Mesothelial cell of epicardium (in vitro differentiated cells): Measurements from ENCODE around the gene PHC1. TPM values are rescaled to one million over a fixed set of nuclear protein-coding genes. Genes with fewer than 3 reads are reported as not detected.
"Not testable (repeated sequence)": the region's sequence is repeated elsewhere in the genome, so short reads cannot be mapped to it uniquely, and the experiment has no call there.

Experiments
- DNase-seq, 2 experiments: peaks; one replicate each; pipeline ENCODE4 v3.0.0; 2021; ENCODE audit warnings: low spot score in 2 of 2; ENCODE audit not compliant: unreplicated experiment in 2 of 2
- H3K27ac Mint-ChIP-seq: 2 replicates; pipeline ENCODE4 v1.8.0; 2021; ENCODE audit warnings: mixed read lengths
- H3K27me3 Mint-ChIP-seq: 2 replicates; pipeline ENCODE4 v1.8.0; 2021; ENCODE audit warnings: low read depth, mixed read lengths
- H3K36me3 Mint-ChIP-seq: 2 replicates; pipeline ENCODE4 v1.8.0; 2021; ENCODE audit warnings: mixed read lengths
- H3K4me1 Mint-ChIP-seq: 2 replicates; pipeline ENCODE4 v1.8.0; 2021; ENCODE audit warnings: mixed read lengths
- H3K4me3 Mint-ChIP-seq: 2 replicates; pipeline ENCODE4 v1.8.0; 2021; ENCODE audit warnings: mild to moderate bottlenecking, moderate library complexity, mixed read lengths
- H3K9me3 Mint-ChIP-seq: 2 replicates; pipeline ENCODE4 v1.8.0; 2021; ENCODE audit warnings: mixed read lengths
- total RNA-seq: library from RNA; stranded (reverse); gene quantifications from 3 replicates; pipeline ENCODE4 v1.2.1, GENCODE V29; 2021
- TF ChIP-seq, protein P1 (sequence below): fragments of 200-600 bp; sonication (generic); IDR thresholded peaks from one replicate; pipeline ENCODE4 v1.5.0; 2021; ENCODE audit warnings: antibody characterized with exemption; ENCODE audit not compliant: unreplicated experiment

Gene PHC1
- total RNA-seq, 1 donor from 2014 or later: 119 TPM

DNA sequence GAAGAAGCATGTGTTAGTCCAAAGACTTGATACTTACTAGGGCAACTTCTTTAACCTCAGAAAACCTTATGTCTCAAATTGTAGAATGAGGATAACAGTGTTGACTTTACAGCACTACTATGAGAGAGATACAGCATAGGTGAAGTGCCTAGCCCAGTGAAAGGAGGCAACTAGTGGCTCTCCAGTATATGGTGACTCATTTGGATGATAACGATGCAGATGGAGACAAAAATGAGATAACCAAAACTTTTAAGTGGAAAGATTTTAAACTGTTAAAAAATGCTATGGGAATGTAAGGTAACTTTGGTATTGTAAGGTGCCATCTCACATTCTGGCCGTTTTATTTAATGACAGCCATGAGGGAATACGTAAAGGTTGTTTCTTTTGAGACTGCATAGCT is 2.7 kb downstream of the PHC1 start:
- TF ChIP-seq, protein P1, sequence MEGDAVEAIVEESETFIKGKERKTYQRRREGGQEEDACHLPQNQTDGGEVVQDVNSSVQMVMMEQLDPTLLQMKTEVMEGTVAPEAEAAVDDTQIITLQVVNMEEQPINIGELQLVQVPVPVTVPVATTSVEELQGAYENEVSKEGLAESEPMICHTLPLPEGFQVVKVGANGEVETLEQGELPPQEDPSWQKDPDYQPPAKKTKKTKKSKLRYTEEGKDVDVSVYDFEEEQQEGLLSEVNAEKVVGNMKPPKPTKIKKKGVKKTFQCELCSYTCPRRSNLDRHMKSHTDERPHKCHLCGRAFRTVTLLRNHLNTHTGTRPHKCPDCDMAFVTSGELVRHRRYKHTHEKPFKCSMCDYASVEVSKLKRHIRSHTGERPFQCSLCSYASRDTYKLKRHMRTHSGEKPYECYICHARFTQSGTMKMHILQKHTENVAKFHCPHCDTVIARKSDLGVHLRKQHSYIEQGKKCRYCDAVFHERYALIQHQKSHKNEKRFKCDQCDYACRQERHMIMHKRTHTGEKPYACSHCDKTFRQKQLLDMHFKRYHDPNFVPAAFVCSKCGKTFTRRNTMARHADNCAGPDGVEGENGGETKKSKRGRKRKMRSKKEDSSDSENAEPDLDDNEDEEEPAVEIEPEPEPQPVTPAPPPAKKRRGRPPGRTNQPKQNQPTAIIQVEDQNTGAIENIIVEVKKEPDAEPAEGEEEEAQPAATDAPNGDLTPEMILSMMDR: no peak
- DNase-seq: no peak
- no peak overlapping the region for H3K27ac Mint-ChIP-seq
- H3K36me3 Mint-ChIP-seq: peaks cover 18% of the 10 kb centered on the region
- H3K4me1 Mint-ChIP-seq: peaks cover 21% of the 10 kb centered on the region
- no peak overlapping the region for H3K4me3 Mint-ChIP-seq
- no peaks in the 10 kb centered on the region for H3K9me3 Mint-ChIP-seq
- H3K27me3 Mint-ChIP-seq: no peaks in the 10 kb centered on the region

DNA sequence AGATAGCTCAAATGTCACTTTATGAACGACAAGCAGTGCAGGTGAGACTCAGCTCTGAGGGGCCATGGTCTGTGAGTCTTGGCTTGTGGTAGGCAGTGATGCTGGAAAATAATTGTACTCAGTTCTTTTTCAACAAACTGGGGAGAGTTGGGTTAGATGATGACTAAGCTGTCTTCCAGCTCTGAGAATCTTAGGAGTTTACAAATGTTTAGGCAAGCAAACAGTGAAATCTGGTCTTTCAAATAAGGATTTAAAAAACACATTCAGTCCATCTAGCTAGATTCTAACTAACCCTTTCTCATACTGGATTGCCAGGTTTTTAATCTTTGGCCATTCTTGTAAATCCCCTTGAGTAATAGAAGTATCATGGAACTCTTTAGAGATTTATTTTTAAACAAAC is 3.4 kb downstream of the PHC1 start:
- no peaks in the 10 kb centered on the region for H3K27me3 Mint-ChIP-seq
- H3K27ac Mint-ChIP-seq: no peak overlapping the region
- no peaks in the 10 kb centered on the region for H3K9me3 Mint-ChIP-seq
- TF ChIP-seq, protein P1: no peak
- peaks cover 14% of the 10 kb centered on the region for H3K4me1 Mint-ChIP-seq
- H3K4me3 Mint-ChIP-seq: no peak overlapping the region
- H3K36me3 Mint-ChIP-seq: peaks cover 24% of the 10 kb centered on the region
- DNase-seq: no peak

DNA sequence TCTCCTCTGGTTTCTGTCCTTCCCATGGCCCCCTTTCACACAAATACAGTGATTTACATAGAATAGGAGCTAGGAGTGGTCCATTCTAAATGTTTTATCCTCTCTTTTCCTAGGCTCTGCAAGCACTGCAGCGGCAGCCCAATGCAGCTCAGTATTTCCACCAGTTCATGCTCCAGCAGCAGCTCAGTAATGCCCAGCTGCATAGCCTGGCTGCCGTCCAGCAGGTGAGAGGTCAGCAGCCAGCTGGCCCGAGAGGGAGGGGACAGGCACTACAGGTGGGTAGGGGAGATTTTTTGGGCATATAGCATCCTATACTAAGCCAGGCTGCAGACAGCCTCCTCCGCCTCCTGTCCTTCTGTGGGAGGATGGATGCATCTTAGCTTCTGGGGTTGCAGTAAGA is 5.3 kb downstream of the PHC1 start:
- H3K4me3 Mint-ChIP-seq, H3K27ac Mint-ChIP-seq, DNase-seq, H3K4me1 Mint-ChIP-seq, H3K9me3 Mint-ChIP-seq, H3K27me3 Mint-ChIP-seq: not testable (repeated sequence)
- H3K36me3 Mint-ChIP-seq: peaks cover 33% of the 10 kb centered on the region

DNA sequence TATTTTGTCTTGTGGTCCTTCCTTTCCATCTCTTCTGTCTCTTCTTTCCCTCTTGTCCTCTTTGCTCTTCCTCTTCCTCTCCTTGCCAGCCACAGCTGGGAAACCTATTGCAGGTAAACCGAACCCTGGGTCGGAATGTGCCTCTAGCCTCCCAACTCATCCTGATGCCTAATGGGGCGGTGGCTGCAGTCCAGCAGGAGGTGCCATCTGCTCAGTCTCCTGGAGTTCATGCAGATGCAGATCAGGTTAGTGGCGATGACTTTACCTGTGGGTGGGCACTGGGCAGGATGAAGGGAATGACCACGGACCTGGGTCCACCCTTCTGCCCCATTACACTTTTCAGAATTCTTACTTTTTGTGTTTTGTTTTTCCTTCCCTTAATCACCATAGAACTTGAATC is 8.2 kb downstream of the PHC1 start:
- no peaks in the 10 kb centered on the region for H3K27me3 Mint-ChIP-seq
- H3K4me3 Mint-ChIP-seq: no peak overlapping the region
- no peak for DNase-seq
- H3K4me1 Mint-ChIP-seq: no peaks in the 10 kb centered on the region
- TF ChIP-seq, protein P1: no peak
- no peaks in the 10 kb centered on the region for H3K9me3 Mint-ChIP-seq
- H3K27ac Mint-ChIP-seq: no peak overlapping the region
- H3K36me3 Mint-ChIP-seq: peaks cover 33% of the 10 kb centered on the region

DNA sequence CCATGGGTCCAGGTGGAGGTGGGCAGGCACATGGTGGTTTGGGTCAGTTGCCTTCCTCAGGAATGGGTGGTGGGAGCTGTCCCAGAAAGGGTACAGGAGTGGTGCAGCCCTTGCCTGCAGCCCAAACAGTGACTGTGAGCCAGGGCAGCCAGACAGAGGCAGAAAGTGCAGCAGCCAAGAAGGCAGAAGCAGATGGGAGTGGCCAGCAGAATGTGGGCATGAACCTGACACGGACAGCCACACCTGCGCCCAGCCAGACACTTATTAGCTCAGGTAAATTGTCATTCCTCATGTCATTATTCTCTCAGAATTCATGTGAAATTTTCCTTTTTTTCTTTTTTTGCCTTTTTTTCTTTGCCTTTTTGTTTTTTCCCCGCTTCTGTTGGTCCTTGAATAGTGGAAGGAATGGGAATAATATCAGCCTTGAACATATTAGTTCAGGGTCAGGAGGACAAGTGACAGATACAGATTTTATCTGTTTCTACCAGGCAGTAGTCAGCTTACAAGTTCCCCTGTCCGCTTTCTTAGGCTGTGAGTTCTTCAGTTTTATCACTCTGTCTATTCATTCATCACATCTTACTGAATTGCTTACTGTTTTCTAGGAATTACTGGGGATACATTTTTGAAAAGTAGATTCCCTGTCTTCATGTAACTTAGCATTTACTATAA is 16.5 kb downstream of the PHC1 start:
- not testable (repeated sequence) for H3K27ac Mint-ChIP-seq, H3K27me3 Mint-ChIP-seq, H3K4me1 Mint-ChIP-seq, H3K9me3 Mint-ChIP-seq, H3K4me3 Mint-ChIP-seq, DNase-seq
- H3K36me3 Mint-ChIP-seq: peaks cover 25% of the 10 kb centered on the region

DNA sequence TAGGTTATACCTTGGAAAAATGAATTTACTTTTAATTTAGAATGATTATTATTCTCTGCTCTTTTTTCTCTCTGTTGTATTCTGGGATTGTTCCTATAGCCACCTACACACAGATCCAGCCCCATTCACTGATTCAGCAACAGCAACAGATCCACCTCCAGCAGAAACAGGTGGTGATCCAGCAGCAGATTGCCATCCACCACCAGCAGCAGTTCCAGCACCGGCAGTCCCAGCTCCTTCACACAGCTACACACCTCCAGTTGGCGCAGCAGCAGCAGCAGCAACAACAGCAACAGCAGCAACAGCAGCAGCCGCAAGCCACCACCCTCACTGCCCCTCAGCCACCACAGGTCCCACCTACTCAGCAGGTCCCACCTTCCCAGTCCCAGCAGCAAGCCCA is 18.2 kb downstream of the PHC1 start:
- not testable (repeated sequence) for H3K27me3 Mint-ChIP-seq, DNase-seq, H3K4me1 Mint-ChIP-seq, H3K9me3 Mint-ChIP-seq, H3K4me3 Mint-ChIP-seq, H3K27ac Mint-ChIP-seq
- H3K36me3 Mint-ChIP-seq: peaks cover 37% of the 10 kb centered on the region

DNA sequence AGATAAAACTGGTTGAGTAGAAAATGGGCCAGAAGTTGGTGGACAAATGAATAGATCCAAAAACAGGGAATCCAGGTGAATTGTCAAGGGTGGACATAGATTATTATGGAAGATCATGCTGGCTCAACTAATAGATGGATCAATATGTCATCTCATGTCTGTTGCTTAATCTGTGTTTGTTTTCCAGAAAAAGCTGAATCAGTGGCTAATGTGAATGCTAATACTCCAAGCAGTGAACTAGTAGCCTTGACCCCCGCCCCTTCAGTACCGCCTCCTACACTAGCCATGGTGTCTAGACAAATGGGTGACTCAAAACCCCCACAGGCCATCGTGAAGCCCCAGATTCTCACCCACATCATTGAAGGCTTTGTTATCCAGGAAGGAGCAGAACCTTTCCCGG is 19.8 kb downstream of the PHC1 start:
- not testable (repeated sequence) for H3K27ac Mint-ChIP-seq, H3K9me3 Mint-ChIP-seq, DNase-seq, H3K4me1 Mint-ChIP-seq, H3K27me3 Mint-ChIP-seq, H3K4me3 Mint-ChIP-seq
- peaks cover 41% of the 10 kb centered on the region for H3K36me3 Mint-ChIP-seq

DNA sequence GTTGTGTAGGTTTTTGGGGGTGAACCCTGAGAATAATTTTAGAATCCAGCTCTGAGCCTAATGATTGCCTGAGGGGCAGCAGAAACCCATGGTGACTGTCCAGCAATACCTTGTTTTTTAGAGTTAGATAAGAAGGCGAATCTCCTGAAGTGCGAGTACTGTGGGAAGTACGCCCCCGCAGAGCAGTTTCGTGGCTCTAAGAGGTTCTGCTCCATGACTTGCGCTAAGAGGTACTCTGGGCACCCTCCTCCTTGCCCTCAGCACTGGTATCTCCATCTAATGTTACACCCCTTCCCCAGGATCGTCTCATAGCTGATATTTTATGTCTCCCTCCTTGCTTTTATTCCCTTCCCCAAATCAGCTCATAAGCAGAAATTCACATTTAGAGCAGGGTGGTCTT is 22.4 kb downstream of the PHC1 start:
- H3K36me3 Mint-ChIP-seq: peaks cover 33% of the 10 kb centered on the region
- no peak for DNase-seq
- no peak overlapping the region for H3K27ac Mint-ChIP-seq
- H3K4me1 Mint-ChIP-seq: no peaks in the 10 kb centered on the region
- no peaks in the 10 kb centered on the region for H3K9me3 Mint-ChIP-seq
- TF ChIP-seq, protein P1: no peak
- no peaks in the 10 kb centered on the region for H3K27me3 Mint-ChIP-seq
- no peak overlapping the region for H3K4me3 Mint-ChIP-seq

DNA sequence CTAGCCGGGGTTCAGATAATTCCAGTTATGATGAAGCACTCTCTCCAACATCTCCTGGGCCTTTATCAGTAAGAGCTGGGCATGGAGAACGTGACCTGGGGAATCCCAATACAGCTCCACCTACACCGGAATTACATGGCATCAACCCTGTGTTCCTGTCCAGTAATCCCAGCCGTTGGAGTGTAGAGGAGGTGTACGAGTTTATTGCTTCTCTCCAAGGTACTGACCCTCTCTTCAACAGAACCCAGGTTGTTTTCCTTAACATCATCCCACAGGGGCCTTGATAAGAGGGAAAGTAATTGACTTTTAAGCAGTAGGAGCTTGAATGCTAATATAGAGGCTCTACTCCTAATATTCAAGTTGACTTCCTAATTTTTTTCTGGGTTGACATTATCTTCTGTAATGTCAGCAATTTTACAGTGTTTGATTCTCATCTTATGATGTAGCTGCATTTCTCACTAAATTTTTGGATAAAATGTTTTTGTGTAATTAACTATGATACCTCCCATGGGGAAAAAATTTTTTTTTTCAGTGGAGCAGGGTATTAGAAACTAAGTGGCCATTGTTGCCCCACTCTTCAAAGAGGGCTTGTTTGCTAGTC is 23.6 kb downstream of the PHC1 start:
- not testable (repeated sequence) for H3K4me1 Mint-ChIP-seq, H3K9me3 Mint-ChIP-seq, H3K27ac Mint-ChIP-seq, H3K4me3 Mint-ChIP-seq, DNase-seq, H3K27me3 Mint-ChIP-seq
- H3K36me3 Mint-ChIP-seq: peaks cover 33% of the 10 kb centered on the region
